Measurements from ENCODE around the gene TBC1D19. TPM values are rescaled to one million over a fixed set of nuclear protein-coding genes. Genes with fewer than 3 reads are reported as not detected.

TBC1D19 gene
- total RNA-seq, 4 donors from 2014 or later: 4.3 to 78.4 (median 6.2) TPM

Small RNA genes lying within 50 kb of the gene (small RNA-seq; reads per million reads assigned to genes)
- gene RF00284: 0 reads per million in 2 donors

Other genes starting within 250 kb of the TBC1D19 start
- gene CCKAR, start 93.6 kb upstream of the TBC1D19 start, total RNA-seq: not detected